Naive thymus-derived CD4-positive, alpha-beta T cell (primary cell): ENCODE measurements around the gene SASS6. TPM values are rescaled to one million over a fixed set of nuclear protein-coding genes. Genes with fewer than 3 reads are reported as not detected.

Experiments
- ATAC-seq: fragments of 150-1000 bp; cut with Tn5 transposase; 2 replicates; pipeline ENCODE4 v1.10.0; 2021; ENCODE audit warnings: mild to moderate bottlenecking, moderate library complexity
- CTCF ChIA-PET: fragments of 350-600 bp; sonication (Branson Sonifier 250); formaldehyde crosslinking; loops from one replicate; lab custom pipeline; 2021; ENCODE audit warnings: antibody characterized with exemption; lab: Charles Lee
- POLR2A ChIA-PET: fragments of 350-600 bp; sonication (Branson Sonifier 250); formaldehyde crosslinking; loops from one replicate; lab custom pipeline; 2021; ENCODE audit warnings: antibody characterized with exemption, inconsistent platforms; lab: Charles Lee
- DNase-seq, 9 donors: peaks; one replicate each; pipeline versions ENCODE4 v3.0.0 to v3.0.0-alpha.2; 2020 to 2022; ENCODE audit warnings: mixed read lengths in 1 of 9
- H3K27ac ChIP-seq: one replicate; pipeline ENCODE4 v1.7.0; 2013; ENCODE audit warnings: mild to moderate bottlenecking, low read depth, low read length, moderate library complexity
- H3K27me3 ChIP-seq, 2 donors: one replicate each; pipeline ENCODE4 v1.7.0; 2013; ENCODE audit warnings: low read length in 2 of 2, mild to moderate bottlenecking in 2 of 2, moderate library complexity in 2 of 2; ENCODE audit not compliant: control insufficient read depth in 2 of 2, insufficient read depth in 2 of 2
- H3K36me3 ChIP-seq, 3 experiments: 1 replicate in 2 of 3; 2 replicates in 1 of 3; pipeline ENCODE4 v1.7.0; 2013; ENCODE audit warnings: low read length in 3 of 3, mild to moderate bottlenecking in 3 of 3, moderate library complexity in 1 of 3; ENCODE audit not compliant: insufficient read depth in 3 of 3, control insufficient read depth in 2 of 3
- H3K4me1 ChIP-seq, 2 donors: one replicate each; pipeline ENCODE4 v1.7.0; 2013; ENCODE audit warnings: low read length in 2 of 2, mild to moderate bottlenecking in 2 of 2, moderate library complexity in 1 of 2; ENCODE audit not compliant: control insufficient read depth in 2 of 2, insufficient read depth in 2 of 2
- H3K4me3 ChIP-seq: 2 replicates; pipeline ENCODE4 v1.7.0; 2013; ENCODE audit warnings: mild to moderate bottlenecking, low read length
- H3K9me3 ChIP-seq, 3 experiments: 1 replicate in 2 of 3; 2 replicates in 1 of 3; pipeline ENCODE4 v1.7.0; 2013; ENCODE audit warnings: low read length in 3 of 3; ENCODE audit not compliant: control insufficient read depth in 2 of 3
- H3K27ac Mint-ChIP-seq, 9 donors: one replicate each; pipeline ENCODE4 v1.8.0; 2020 to 2022; ENCODE audit warnings: mixed read lengths in 9 of 9, mild to moderate bottlenecking in 8 of 9, moderate library complexity in 5 of 9, inconsistent platforms in 2 of 9
- H3K27me3 Mint-ChIP-seq, 5 donors: one replicate each; pipeline ENCODE4 v1.8.0; 2021 to 2022; ENCODE audit warnings: mixed read lengths in 5 of 5, mild to moderate bottlenecking in 1 of 5
- H3K36me3 Mint-ChIP-seq, 5 donors: one replicate each; pipeline ENCODE4 v1.8.0; 2020 to 2022; ENCODE audit warnings: mixed read lengths in 5 of 5, mild to moderate bottlenecking in 3 of 5, inconsistent platforms in 1 of 5
- H3K4me1 Mint-ChIP-seq, 7 donors: one replicate each; pipeline ENCODE4 v1.8.0; 2020 to 2022; ENCODE audit warnings: mixed read lengths in 7 of 7, mild to moderate bottlenecking in 3 of 7, inconsistent platforms in 1 of 7
- H3K4me3 Mint-ChIP-seq, 10 donors: one replicate each; pipeline ENCODE4 v1.8.0; 2020 to 2022; ENCODE audit warnings: mild to moderate bottlenecking in 10 of 10, mixed read lengths in 10 of 10, moderate library complexity in 6 of 10, inconsistent platforms in 2 of 10
- H3K9me3 Mint-ChIP-seq, 11 donors: one replicate each; pipeline ENCODE4 v1.8.0; 2020 to 2022; ENCODE audit warnings: mixed read lengths in 11 of 11, mild to moderate bottlenecking in 4 of 11, inconsistent platforms in 1 of 11, moderate library complexity in 1 of 11
- intact Hi-C, 2 donors: fragments of 100-400 bp; cut with micrococcal nuclease; formaldehyde crosslinking; loops; one replicate each; pipeline ENCODE4 v1.15.1; 2023
- polyA plus RNA-seq, 2 donors: library from polyadenylated mRNA; unstranded; fragments of 300-500 nt; fragmentation: Illumina TruSeq; gene quantifications; one replicate each; pipeline ENCODE4 v1.2.3, GENCODE V29; 2021
- total RNA-seq, 6 experiments: library from RNA in 5 of 6; stranded (reverse) in 5 of 6; gene quantifications; 1 replicate in 5 of 6; 2 replicates in 1 of 6; pipeline ENCODE4 v1.2.3 and lab custom pipeline; 2021 to 2026

SASS6 gene
- total and polyA plus RNA-seq, 7 experiments from 2014 or later: 1.5 to 11.6 (median 3.0) TPM

- Mint-ChIP-seq H3K4me1 (peaks cover 0 to 3% (median 0%) of the 10 kb centered on the region in 7 donors), H3K36me3 (peaks cover 0 to 30% (median 8%) of the 10 kb centered on the region in 5 donors), H3K27ac (peak overlapping the region in 2 of 9 donors; percentile 2), H3K27me3 (no peaks in the 10 kb centered on the region), H3K4me3 (no peak overlapping the region), H3K9me3 (no peaks in the 10 kb centered on the region)
- Histone ChIP-seq H3K27me3 (no peaks in the 10 kb centered on the region), H3K4me3 (no peak overlapping the region), H3K36me3 (peaks cover 0 to 5% (median 0%) of the 10 kb centered on the region in 3 experiments), H3K27ac (no peak overlapping the region), H3K4me1 (no peaks in the 10 kb centered on the region), H3K9me3 (no peaks in the 10 kb centered on the region)
- DNase-seq (no peak), ATAC-seq (no peak)
- ChIA-PET CTCF (no interaction called here), POLR2A (no interaction called here)
- intact Hi-C loops: no loop called here
These were observed 42.3 kb downstream of the SASS6 start for GRCh38 chr1:100090471-100090870.

DNA sequence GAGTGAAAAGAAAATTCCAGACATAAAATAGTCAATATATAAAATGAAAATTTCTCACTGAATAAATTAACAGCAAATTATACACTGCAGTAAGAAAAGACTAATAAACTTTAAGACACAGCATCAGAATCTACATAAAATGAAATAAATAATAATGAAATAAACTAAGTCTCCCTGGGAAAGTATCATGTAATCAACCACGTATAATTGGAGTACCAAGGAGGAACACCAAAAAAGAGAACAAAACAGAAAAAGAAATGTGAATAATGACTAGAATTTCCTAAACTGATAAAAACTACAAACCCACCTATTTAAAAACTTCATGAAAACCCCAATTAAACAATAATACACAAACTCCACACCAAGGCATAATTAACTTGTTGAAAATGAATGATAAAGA is 43.6 kb downstream of the SASS6 start:
- Mint-ChIP-seq H3K9me3 (no peaks in the 10 kb centered on the region), H3K4me1 (peaks cover 0 to 3% (median 0%) of the 10 kb centered on the region in 7 donors), H3K4me3 (no peak overlapping the region), H3K27ac (peak overlapping the region in 2 of 9 donors; percentile 41 to 62), H3K36me3 (peaks cover 0 to 27% (median 8%) of the 10 kb centered on the region in 5 donors), H3K27me3 (no peaks in the 10 kb centered on the region)
- intact Hi-C loops: no loop called here
- ChIA-PET CTCF (no interaction called here), POLR2A (no interaction called here)
- no peaks in the 10 kb centered on the region for H3K27me3 ChIP-seq
- no peak overlapping the region for H3K27ac ChIP-seq
- peaks cover 0 to 5% (median 0%) of the 10 kb centered on the region in 3 experiments for H3K36me3 ChIP-seq
- H3K4me1 ChIP-seq: no peaks in the 10 kb centered on the region
- ATAC-seq: no peak
- no peaks in the 10 kb centered on the region for H3K9me3 ChIP-seq
- DNase-seq: no peak
- H3K4me3 ChIP-seq: no peak overlapping the region

- DNase-seq (no peak), ATAC-seq (no peak)
- H3K9me3 ChIP-seq: no peaks in the 10 kb centered on the region
- no peaks in the 10 kb centered on the region for H3K4me1 ChIP-seq
- ChIA-PET POLR2A (interaction anchor here (0.9 kb wide), 1 partner anchor 179 kb away, joined by 3 read pairs; no protein-coding TSS in a partner anchor), CTCF (no interaction called here)
- H3K4me1 Mint-ChIP-seq: peaks cover 0 to 3% (median 0%) of the 10 kb centered on the region in 7 donors
- no peaks in the 10 kb centered on the region for H3K27me3 ChIP-seq
- intact Hi-C loops: no loop called here
- H3K36me3 Mint-ChIP-seq: peaks cover 0 to 19% (median 4%) of the 10 kb centered on the region in 5 donors
- H3K4me3 Mint-ChIP-seq: no peak overlapping the region
- H3K27ac Mint-ChIP-seq: peak overlapping the region in 1 of 9 donors; percentile 33
- H3K27me3 Mint-ChIP-seq: no peaks in the 10 kb centered on the region
- no peak overlapping the region for H3K27ac ChIP-seq
- H3K36me3 ChIP-seq: peaks cover 0 to 5% (median 0%) of the 10 kb centered on the region in 3 experiments
- H3K4me3 ChIP-seq: no peak overlapping the region
- H3K9me3 Mint-ChIP-seq: no peaks in the 10 kb centered on the region
These were observed 45.3 kb downstream of the SASS6 start for GRCh38 chr1:100087396-100087795.

DNA sequence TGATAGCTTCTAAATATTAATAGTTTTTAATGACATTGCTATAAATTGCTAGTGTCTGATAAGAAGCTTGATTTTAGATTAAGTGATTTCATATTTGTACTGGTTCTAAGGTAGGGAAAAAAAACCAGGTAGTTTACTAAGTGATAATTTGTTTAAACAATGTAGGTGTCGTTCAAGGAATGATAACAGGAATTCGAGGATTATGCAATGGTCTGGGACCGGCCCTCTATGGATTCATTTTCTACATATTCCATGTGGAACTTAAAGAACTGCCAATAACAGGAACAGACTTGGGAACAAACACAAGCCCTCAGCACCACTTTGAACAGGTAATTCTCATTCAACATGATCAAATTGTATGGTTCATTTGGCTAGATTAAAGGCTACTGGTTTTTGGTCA is 52.4 kb downstream of the SASS6 start:
- no peak overlapping the region for H3K4me3 ChIP-seq
- peaks cover 6 to 49% (median 43%) of the 10 kb centered on the region in 3 experiments for H3K36me3 ChIP-seq
- H3K9me3 Mint-ChIP-seq: no peaks in the 10 kb centered on the region
- H3K27ac Mint-ChIP-seq: peak overlapping the region in 3 of 9 donors; percentile 8 to 38 (median 10)
- ATAC-seq (no peak), DNase-seq (no peak)
- H3K36me3 Mint-ChIP-seq: peaks cover 0 to 25% (median 9%) of the 10 kb centered on the region in 5 donors
- no peak overlapping the region for H3K27ac ChIP-seq
- POLR2A ChIA-PET: no interaction called here
- no peaks in the 10 kb centered on the region for H3K9me3 ChIP-seq
- no peak overlapping the region for H3K4me3 Mint-ChIP-seq
- no peaks in the 10 kb centered on the region for H3K27me3 ChIP-seq
- intact Hi-C loops: no loop called here
- H3K4me1 Mint-ChIP-seq: peaks cover 0 to 3% (median 0%) of the 10 kb centered on the region in 7 donors
- no peaks in the 10 kb centered on the region for H3K27me3 Mint-ChIP-seq
- H3K4me1 ChIP-seq: no peaks in the 10 kb centered on the region
- CTCF ChIA-PET: no interaction called here

DNA sequence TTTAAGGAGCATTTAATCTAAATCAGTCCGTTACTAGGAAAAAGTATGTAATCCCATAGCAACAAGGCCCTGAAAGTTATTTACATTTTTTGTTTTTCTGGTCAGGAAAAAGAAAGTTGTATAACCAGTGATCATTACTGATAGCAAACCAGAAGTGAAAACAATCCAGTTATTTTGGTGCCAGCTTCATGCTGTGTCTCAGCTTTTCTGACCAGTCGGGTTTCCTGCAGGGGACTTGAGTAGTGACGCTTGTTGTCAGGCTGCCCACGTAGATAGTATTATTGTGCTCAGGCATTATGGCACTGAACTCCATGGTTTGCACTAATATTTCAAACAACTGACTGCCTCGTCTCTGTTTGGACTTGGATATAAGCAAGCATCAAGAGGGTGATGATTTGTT is 55.2 kb downstream of the SASS6 start:
- Histone ChIP-seq H3K36me3 (peaks cover 12 to 73% (median 47%) of the 10 kb centered on the region in 3 experiments), H3K9me3 (no peaks in the 10 kb centered on the region), H3K4me3 (no peak overlapping the region), H3K4me1 (no peaks in the 10 kb centered on the region), H3K27ac (no peak overlapping the region), H3K27me3 (no peaks in the 10 kb centered on the region)
- POLR2A ChIA-PET: no interaction called here
- Mint-ChIP-seq H3K36me3 (peaks cover 10 to 39% (median 23%) of the 10 kb centered on the region in 5 donors), H3K27me3 (no peaks in the 10 kb centered on the region), H3K4me1 (peaks cover 0 to 6% (median 3%) of the 10 kb centered on the region in 7 donors), H3K27ac (peak overlapping the region in 5 of 9 donors; percentile 2 to 63 (median 15)), H3K9me3 (no peaks in the 10 kb centered on the region), H3K4me3 (no peak overlapping the region)
- intact Hi-C loops: no loop called here
- CTCF ChIA-PET: no interaction called here
- no peak for DNase-seq
- no peak for ATAC-seq

DNA sequence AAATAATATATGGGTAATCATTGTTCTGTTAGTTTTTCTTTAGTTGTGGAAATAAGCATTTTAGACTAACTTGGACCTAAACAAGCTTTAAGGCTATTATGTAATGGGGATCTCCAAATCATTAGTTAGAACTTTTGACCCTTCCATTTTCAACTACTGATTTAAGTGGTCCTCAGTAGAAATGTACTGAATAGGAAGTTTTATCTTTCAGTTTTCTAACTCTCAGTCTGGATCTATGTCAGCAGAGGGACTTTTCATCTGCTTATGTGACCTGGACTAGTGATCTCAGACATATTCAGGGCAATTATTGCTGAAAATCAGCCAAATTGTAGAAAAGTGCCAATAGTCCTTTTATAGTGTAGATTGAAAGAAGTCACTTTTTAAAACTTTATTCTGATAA is 56.0 kb downstream of the SASS6 start:
- Mint-ChIP-seq H3K27me3 (no peaks in the 10 kb centered on the region), H3K4me3 (no peak overlapping the region), H3K9me3 (no peaks in the 10 kb centered on the region), H3K4me1 (peaks cover 0 to 9% (median 3%) of the 10 kb centered on the region in 7 donors), H3K36me3 (peaks cover 10 to 40% (median 28%) of the 10 kb centered on the region in 5 donors), H3K27ac (peak overlapping the region in 1 of 9 donors; percentile 9)
- Histone ChIP-seq H3K36me3 (peaks cover 20 to 77% (median 43%) of the 10 kb centered on the region in 3 experiments), H3K27ac (no peak overlapping the region), H3K4me3 (no peak overlapping the region), H3K27me3 (no peaks in the 10 kb centered on the region), H3K4me1 (no peaks in the 10 kb centered on the region), H3K9me3 (no peaks in the 10 kb centered on the region)
- DNase-seq (no peak), ATAC-seq (no peak)
- ChIA-PET CTCF (interaction anchor here (0.6 kb wide), 1 partner anchor 57 kb away, joined by 4 read pairs; no protein-coding TSS in a partner anchor), POLR2A (no interaction called here)
- intact Hi-C loops: no loop called here

GRCh38 chr1:100076319-100076718 is 56.4 kb downstream of the SASS6 start:
- Histone ChIP-seq H3K27me3 (no peaks in the 10 kb centered on the region), H3K4me3 (no peak overlapping the region), H3K27ac (no peak overlapping the region), H3K36me3 (peaks cover 24 to 77% (median 42%) of the 10 kb centered on the region in 3 experiments), H3K9me3 (no peaks in the 10 kb centered on the region), H3K4me1 (no peaks in the 10 kb centered on the region)
- intact Hi-C loops: no loop called here
- Mint-ChIP-seq H3K27me3 (no peaks in the 10 kb centered on the region), H3K4me3 (no peak overlapping the region), H3K4me1 (peaks cover 0 to 9% (median 3%) of the 10 kb centered on the region in 7 donors), H3K36me3 (peaks cover 10 to 43% (median 32%) of the 10 kb centered on the region in 5 donors), H3K9me3 (no peaks in the 10 kb centered on the region), H3K27ac (peak overlapping the region in 6 of 9 donors; percentile 1 to 58 (median 19))
- ChIA-PET CTCF (interaction anchor here (0.6 kb wide), 1 partner anchor 57 kb away, joined by 4 read pairs; no protein-coding TSS in a partner anchor), POLR2A (no interaction called here)
- no peak for DNase-seq
- ATAC-seq: no peak
